H9 (cell line): ENCODE data around the gene ANHX. TPM values are rescaled to one million over a fixed set of nuclear protein-coding genes. Genes with fewer than 3 reads are reported as not detected.

ENCODE experiments used
- DNase-seq: peaks from one replicate; pipeline ENCODE4 v3.0.0-alpha.2; 2017
- H2AFZ ChIP-seq: one replicate; pipeline ENCODE4 v1.6.1; 2013; ENCODE audit warnings: mild to moderate bottlenecking, low read length, control low read depth, moderate library complexity
- H2AK5ac ChIP-seq: 2 replicates; pipeline ENCODE4 v1.6.1; 2013; ENCODE audit warnings: low read length, control low read depth, mixed read lengths; ENCODE audit not compliant: insufficient read length
- H2BK120ac ChIP-seq: one replicate; pipeline ENCODE4 v1.6.1; 2013; ENCODE audit warnings: low read depth, mild to moderate bottlenecking, low read length, control low read depth, inconsistent platforms; ENCODE audit not compliant: poor library complexity, severe bottlenecking
- H2BK12ac ChIP-seq: 2 replicates; pipeline ENCODE4 v1.6.1; 2013; ENCODE audit warnings: low read length, control low read depth, mixed read lengths, low read depth; ENCODE audit not compliant: insufficient read length
- H2BK15ac ChIP-seq: 2 replicates; pipeline ENCODE4 v1.6.1; 2013; ENCODE audit warnings: low read depth, low read length, control low read depth
- H2BK20ac ChIP-seq: one replicate; pipeline ENCODE4 v1.6.1; 2013; ENCODE audit warnings: low read depth, mild to moderate bottlenecking, low read length, control low read depth, inconsistent platforms; ENCODE audit not compliant: poor library complexity, severe bottlenecking
- H2BK5ac ChIP-seq: 2 replicates; pipeline ENCODE4 v1.6.1; 2013; ENCODE audit warnings: low read length, control low read depth, mixed read lengths; ENCODE audit not compliant: insufficient read length
- H3K14ac ChIP-seq: 2 replicates; pipeline ENCODE4 v1.6.1; 2013; ENCODE audit warnings: low read length, control low read depth; ENCODE audit not compliant: insufficient read depth
- H3K18ac ChIP-seq: 2 replicates; pipeline ENCODE4 v1.6.1; 2013; ENCODE audit warnings: low read depth, mild to moderate bottlenecking, mixed read lengths, low read length, control low read depth; ENCODE audit not compliant: insufficient read length
- H3K23ac ChIP-seq: 2 replicates; pipeline ENCODE4 v1.6.1; 2013; ENCODE audit warnings: low read length, control low read depth, mixed read lengths, low read depth; ENCODE audit not compliant: insufficient read length
- H3K23me2 ChIP-seq: 2 replicates; pipeline ENCODE4 v1.6.1; 2013; ENCODE audit warnings: low read depth, mild to moderate bottlenecking, mixed read lengths, low read length, control low read depth; ENCODE audit not compliant: insufficient read length, poor library complexity, severe bottlenecking
- H3K27ac ChIP-seq: 2 replicates; pipeline ENCODE4 v1.5.1; 2013; ENCODE audit warnings: low read length, control low read depth, mixed read lengths, low read depth; ENCODE audit not compliant: insufficient read length
- H3K27me3 ChIP-seq: 2 replicates; pipeline ENCODE4 v1.6.1; 2013; ENCODE audit warnings: low read length, control low read depth, inconsistent platforms; ENCODE audit not compliant: insufficient read depth
- H3K4ac ChIP-seq: 2 replicates; pipeline ENCODE4 v1.6.1; 2013; ENCODE audit warnings: low read depth, mild to moderate bottlenecking, control low read depth, inconsistent platforms, low read length, moderate library complexity
- H3K4me1 ChIP-seq: 2 replicates; pipeline ENCODE4 v1.6.1; 2013; ENCODE audit warnings: low read length, control low read depth, inconsistent platforms; ENCODE audit not compliant: insufficient read depth
- H3K4me2 ChIP-seq: 2 replicates; pipeline ENCODE4 v1.6.1; 2013; ENCODE audit warnings: low read length, control low read depth, mixed read lengths; ENCODE audit not compliant: insufficient read length, insufficient read depth
- H3K56ac ChIP-seq: 2 replicates; pipeline ENCODE4 v1.6.1; 2013; ENCODE audit warnings: low read depth, mild to moderate bottlenecking, mixed read lengths, low read length, control low read depth; ENCODE audit not compliant: insufficient read length
- H3K79me1 ChIP-seq: 2 replicates; pipeline ENCODE4 v1.6.1; 2013; ENCODE audit warnings: low read depth, mild to moderate bottlenecking, moderate library complexity, low read length, control low read depth, inconsistent platforms; ENCODE audit not compliant: insufficient read depth, poor library complexity, severe bottlenecking
- H3K79me2 ChIP-seq: 2 replicates; pipeline ENCODE4 v1.6.1; 2013; ENCODE audit warnings: low read length, control low read depth, inconsistent platforms; ENCODE audit not compliant: insufficient read depth
- H3K9ac ChIP-seq: 2 replicates; pipeline ENCODE4 v1.6.1; 2013; ENCODE audit warnings: low read length, control low read depth, mixed read lengths; ENCODE audit not compliant: insufficient read length; ENCODE audit errors: extremely low read depth
- H3K9me3 ChIP-seq: one replicate; pipeline ENCODE4 v1.6.1; 2013; ENCODE audit warnings: low read depth, low read length, inconsistent platforms; ENCODE audit not compliant: control insufficient read depth
- H3T11ph ChIP-seq: one replicate; pipeline ENCODE4 v1.6.1; 2013; ENCODE audit warnings: mild to moderate bottlenecking, low read length, control low read depth, inconsistent platforms
- H4K20me1 ChIP-seq: one replicate; pipeline ENCODE4 v1.6.1; 2013; ENCODE audit not compliant: control insufficient read depth, insufficient read length, insufficient read depth
- H4K5ac ChIP-seq: 2 replicates; pipeline ENCODE4 v1.6.1; 2013; ENCODE audit warnings: low read depth, mild to moderate bottlenecking, mixed read lengths, low read length, control low read depth; ENCODE audit not compliant: insufficient read length
- H4K8ac ChIP-seq: replicated peaks from 2 replicates; pipeline ENCODE4 v1.6.1; 2013; ENCODE audit warnings: low read length, control low read depth, mixed read lengths, low read depth; ENCODE audit not compliant: insufficient read length
- H4K91ac ChIP-seq: 2 replicates; pipeline ENCODE4 v1.6.1; 2013; ENCODE audit warnings: low read depth, mild to moderate bottlenecking, moderate library complexity, mixed read lengths, low read length, control low read depth; ENCODE audit not compliant: insufficient read length
- H3K27ac Mint-ChIP-seq, 3 experiments: 2 replicates in 2 of 3; 3 replicates in 1 of 3; pipeline ENCODE4 v1.8.0; 2020 to 2021; ENCODE audit warnings: mixed read lengths in 3 of 3, mild to moderate bottlenecking in 1 of 3, moderate library complexity in 1 of 3
- H3K27me3 Mint-ChIP-seq: 2 replicates; pipeline ENCODE4 v1.8.0; 2021; ENCODE audit warnings: low read depth, mild to moderate bottlenecking, moderate library complexity, mixed read lengths
- H3K36me3 Mint-ChIP-seq, 3 experiments: 2 replicates in 2 of 3; 3 replicates in 1 of 3; pipeline ENCODE4 v1.8.0; 2020 to 2021; ENCODE audit warnings: low read depth in 3 of 3, mixed read lengths in 3 of 3; ENCODE audit not compliant: insufficient read depth in 1 of 3
- H3K4me1 Mint-ChIP-seq, 2 experiments: 2 replicates each; pipeline ENCODE4 v1.8.0; 2020; ENCODE audit warnings: mixed read lengths in 2 of 2
- H3K4me3 Mint-ChIP-seq, 2 experiments: 2 replicates in 1 of 2; 3 replicates in 1 of 2; pipeline ENCODE4 v1.8.0; 2020 to 2021; ENCODE audit warnings: mild to moderate bottlenecking in 2 of 2, mixed read lengths in 2 of 2, moderate library complexity in 1 of 2
- H3K9me3 Mint-ChIP-seq, 2 experiments: 2 replicates in 1 of 2; 3 replicates in 1 of 2; pipeline ENCODE4 v1.8.0; 2020; ENCODE audit warnings: mild to moderate bottlenecking in 2 of 2, mixed read lengths in 2 of 2, moderate library complexity in 1 of 2
- WGBS: extraction: QIAGEN DNeasy Blood & Tissue Kit; methylation state at CpG from one replicate; pipeline ENCODE4 v1.1.7; 2013; ENCODE audit warnings: missing lambda C conversion rate, low lambda C conversion rate, mixed read lengths; ENCODE audit not compliant: insufficient read length; ENCODE audit errors: extremely low coverage; 5-methylcytosine and 5-hydroxymethylcytosine counted together
- total RNA-seq: library from RNA; stranded (reverse); gene quantifications from 2 replicates; pipeline ENCODE4 v1.2.1, GENCODE V29; 2021
- TF ChIP-seq, protein P1 (sequence below): fragments of 200-600 bp; sonication (generic); conservative IDR thresholded peaks from 3 replicates; pipeline ENCODE4 v1.8.0; 2021; ENCODE audit warnings: antibody characterized with exemption, mild to moderate bottlenecking

The ANHX gene
- total RNA-seq, 1 experiment from 2014 or later = not detected

DNA sequence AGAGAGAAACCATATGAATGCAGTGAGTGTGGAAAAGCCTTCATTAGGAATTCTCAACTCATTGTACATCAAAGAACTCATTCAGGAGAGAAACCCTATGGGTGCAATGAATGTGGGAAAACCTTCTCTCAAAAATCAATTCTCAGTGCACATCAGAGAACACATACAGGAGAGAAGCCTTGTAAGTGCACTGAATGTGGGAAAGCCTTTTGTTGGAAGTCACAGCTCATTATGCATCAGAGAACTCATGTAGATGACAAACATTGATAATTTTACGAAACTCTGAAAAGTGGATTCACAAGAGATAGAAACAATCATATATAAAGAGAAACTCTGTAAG is 31.4 kb downstream of the ANHX start:
- peaks cover 16% of the 10 kb centered on the region for H3K27me3 Mint-ChIP-seq
- H2BK5ac ChIP-seq = no peak overlapping the region
- no peak overlapping the region for H4K5ac ChIP-seq
- H3K4me1 ChIP-seq = no peaks in the 10 kb centered on the region
- no peak overlapping the region for H3K18ac ChIP-seq
- WGBS = no CpG with 5 or more reads among the region's 1 CpG
- H2BK120ac ChIP-seq = no peak overlapping the region
- H2BK20ac ChIP-seq = no peak overlapping the region
- H2AK5ac ChIP-seq = no peak overlapping the region
- no peak overlapping the region for H3K23ac ChIP-seq
- no peaks in the 10 kb centered on the region for H3K4me1 Mint-ChIP-seq
- no peak overlapping the region for H3K4me2 ChIP-seq
- no peak overlapping the region for H4K8ac ChIP-seq
- no peak overlapping the region for H2AFZ ChIP-seq
- H3K27me3 ChIP-seq = no peaks in the 10 kb centered on the region
- H2BK15ac ChIP-seq = no peak overlapping the region
- H3K79me2 ChIP-seq = no peaks in the 10 kb centered on the region
- H3K9me3 Mint-ChIP-seq = peaks cover 93 to 96% of the 10 kb centered on the region in 2 experiments
- no peak overlapping the region for H3K27ac Mint-ChIP-seq
- no peak overlapping the region for H3K9ac ChIP-seq
- H3K4me3 Mint-ChIP-seq = no peak overlapping the region
- H3K79me1 ChIP-seq = no peaks in the 10 kb centered on the region
- no peaks in the 10 kb centered on the region for H3K23me2 ChIP-seq
- TF ChIP-seq, protein P1, sequence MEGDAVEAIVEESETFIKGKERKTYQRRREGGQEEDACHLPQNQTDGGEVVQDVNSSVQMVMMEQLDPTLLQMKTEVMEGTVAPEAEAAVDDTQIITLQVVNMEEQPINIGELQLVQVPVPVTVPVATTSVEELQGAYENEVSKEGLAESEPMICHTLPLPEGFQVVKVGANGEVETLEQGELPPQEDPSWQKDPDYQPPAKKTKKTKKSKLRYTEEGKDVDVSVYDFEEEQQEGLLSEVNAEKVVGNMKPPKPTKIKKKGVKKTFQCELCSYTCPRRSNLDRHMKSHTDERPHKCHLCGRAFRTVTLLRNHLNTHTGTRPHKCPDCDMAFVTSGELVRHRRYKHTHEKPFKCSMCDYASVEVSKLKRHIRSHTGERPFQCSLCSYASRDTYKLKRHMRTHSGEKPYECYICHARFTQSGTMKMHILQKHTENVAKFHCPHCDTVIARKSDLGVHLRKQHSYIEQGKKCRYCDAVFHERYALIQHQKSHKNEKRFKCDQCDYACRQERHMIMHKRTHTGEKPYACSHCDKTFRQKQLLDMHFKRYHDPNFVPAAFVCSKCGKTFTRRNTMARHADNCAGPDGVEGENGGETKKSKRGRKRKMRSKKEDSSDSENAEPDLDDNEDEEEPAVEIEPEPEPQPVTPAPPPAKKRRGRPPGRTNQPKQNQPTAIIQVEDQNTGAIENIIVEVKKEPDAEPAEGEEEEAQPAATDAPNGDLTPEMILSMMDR = no peak
- H4K91ac ChIP-seq = no peak overlapping the region
- no peak overlapping the region for H3K14ac ChIP-seq
- peaks cover 74% of the 10 kb centered on the region for H3K9me3 ChIP-seq
- H3K27ac ChIP-seq = no peak overlapping the region
- H3K4ac ChIP-seq = no peak overlapping the region
- no peak overlapping the region for H3K56ac ChIP-seq
- H2BK12ac ChIP-seq = no peak overlapping the region
- H3K36me3 Mint-ChIP-seq = peaks cover 66 to 80% (median 71%) of the 10 kb centered on the region in 3 experiments
- no peak overlapping the region for H3T11ph ChIP-seq
- no peak for DNase-seq
- no peaks in the 10 kb centered on the region for H4K20me1 ChIP-seq
